HCT116 (cell line): ENCODE measurements around the gene MAP3K4. TPM values are rescaled to one million over a fixed set of nuclear protein-coding genes. Genes with fewer than 3 reads are reported as not detected.

ENCODE experiments used
- ATAC-seq: fragments of 200-7000 bp; cut with Tn5 transposase; 2 replicates; pipeline ENCODE4 v1.9.1; 2020; ENCODE audit warnings: mild to moderate bottlenecking, moderate library complexity
- BruUV-seq: library from RNA; stranded (reverse); fragments of 400-500 nt; replicated peaks from 2 replicates; lab custom pipeline; 2021; lab: Mats Ljungman, UMichigan
- CTCF ChIA-PET: fragments of 300-600 bp; sonication (Branson Sonifier 250); formaldehyde crosslinking; loops from one replicate; lab custom pipeline; 2021; ENCODE audit warnings: antibody characterized with exemption; lab: Charles Lee
- POLR2A ChIA-PET: fragments of 300-600, 350-600 bp; sonication (Branson Sonifier 250); formaldehyde crosslinking; loops from one replicate; lab custom pipeline; 2021; ENCODE audit warnings: antibody characterized with exemption; lab: Charles Lee
- RAD21 ChIA-PET, 2 experiments: fragments of 300-600 bp; sonication (Branson Sonifier 250); formaldehyde crosslinking; loops; one replicate each; lab custom pipeline; 2023; ENCODE audit warnings: low total read pairs in 2 of 2; ENCODE audit not compliant: uncharacterized antibody in 2 of 2, unreplicated experiment in 2 of 2, low non-redundant PET in 1 of 2; lab: Charles Lee
- DNase-seq: peaks from one replicate; pipeline ENCODE4 v3.0.0-alpha.2; 2010; ENCODE audit warnings: low read depth, low spot score
- H2AFZ ChIP-seq: fragments of 200-600 bp; shearing (Covaris generic), sonication (generic); 2 replicates; pipeline ENCODE4 v1.6.1; 2017; ENCODE audit warnings: low read depth, mixed run types, mixed read lengths, antibody characterized with exemption, low read length; ENCODE audit not compliant: poor library complexity, severe bottlenecking
- H3K27ac ChIP-seq: 2 replicates; pipeline ENCODE4 v1.5.1; 2012; ENCODE audit warnings: low read depth, low read length
- H3K27me3 ChIP-seq: fragments of 200-600 bp; sonication (generic); 2 replicates; pipeline ENCODE4 v1.6.1; 2016; ENCODE audit warnings: mixed run types, low read length, mixed read lengths; ENCODE audit not compliant: insufficient read depth
- H3K36me3 ChIP-seq, 2 experiments: fragments of 200-500 bp in 1 of 2; fragments of 200-600 bp in 1 of 2; sonication (Bioruptor generic) in 1 of 2; sonication (generic) in 1 of 2; 2 replicates each; pipeline versions ENCODE4 v1.5.1 to v1.6.1; 2014 to 2016; ENCODE audit warnings: low read length in 2 of 2, inconsistent platforms in 1 of 2, mixed read lengths in 1 of 2, mixed run types in 1 of 2; ENCODE audit not compliant: insufficient read depth in 2 of 2, control insufficient read depth in 1 of 2
- H3K4me1 ChIP-seq, 2 experiments: fragments of 200-600 bp in 1 of 2; sonication (generic) in 1 of 2; 2 replicates each; pipeline versions ENCODE4 v1.5.1 to v1.6.1; 2012 to 2017; ENCODE audit warnings: low read length in 2 of 2, inconsistent platforms in 1 of 2, mild to moderate bottlenecking in 1 of 2, mixed read lengths in 1 of 2, mixed run types in 1 of 2, moderate library complexity in 1 of 2; ENCODE audit not compliant: insufficient read depth in 2 of 2, control insufficient read depth in 1 of 2
- H3K4me2 ChIP-seq: fragments of 200-600 bp; sonication (generic); 2 replicates; pipeline ENCODE4 v1.6.1; 2017; ENCODE audit warnings: mixed run types, low read length, mixed read lengths
- H3K4me3 ChIP-seq, 2 experiments: fragments of 200-600 bp in 1 of 2; sonication (generic) in 1 of 2; replicated peaks in 1 of 2; 2 replicates each; pipeline ENCODE4 v1.5.1; 2011 to 2016; ENCODE audit warnings: low read length in 2 of 2, control low read depth in 1 of 2, low read depth in 1 of 2, mild to moderate bottlenecking in 1 of 2, mixed read lengths in 1 of 2, mixed run types in 1 of 2
- H3K79me2 ChIP-seq: fragments of 200-600 bp; sonication (generic); 2 replicates; pipeline ENCODE4 v1.6.1; 2017; ENCODE audit warnings: mild to moderate bottlenecking, mixed run types, low read length, moderate library complexity, mixed read lengths; ENCODE audit not compliant: insufficient read depth
- H3K9ac ChIP-seq: fragments of 200-600 bp; sonication (generic); 2 replicates; pipeline ENCODE4 v1.6.1; 2016; ENCODE audit warnings: low read length, mixed read lengths
- H3K9me2 ChIP-seq: fragments of 200-600 bp; sonication (generic), shearing (Covaris generic); 2 replicates; pipeline ENCODE4 v1.6.1; 2017; ENCODE audit warnings: mixed run types, mild to moderate bottlenecking, moderate library complexity; ENCODE audit not compliant: insufficient read depth
- H3K9me3 ChIP-seq, 2 experiments: fragments of 200-500 bp in 1 of 2; fragments of 200-600 bp in 1 of 2; sonication (Bioruptor generic) in 1 of 2; sonication (generic) in 1 of 2; 2 replicates each; pipeline ENCODE4 v1.6.1; 2014 to 2017; ENCODE audit warnings: low read length in 2 of 2, mixed read lengths in 2 of 2, inconsistent platforms in 1 of 2, low read depth in 1 of 2, mild to moderate bottlenecking in 1 of 2, mixed run types in 1 of 2, moderate library complexity in 1 of 2; ENCODE audit not compliant: control insufficient read depth in 1 of 2, insufficient read depth in 1 of 2
- H4K20me1 ChIP-seq: fragments of 200-600 bp; sonication (generic), shearing (Covaris generic); 2 replicates; pipeline ENCODE4 v1.6.1; 2017; ENCODE audit warnings: mixed run types, mild to moderate bottlenecking, moderate library complexity; ENCODE audit not compliant: insufficient read depth
- CBX3 ChIP-seq: IDR thresholded peaks from 2 replicates; pipeline ENCODE4 v1.6.1; 2012; ENCODE audit warnings: low read depth
- EZH2phosphoT487 ChIP-seq: fragments of 200-600 bp; IDR thresholded peaks from 2 replicates; pipeline ENCODE4 v1.6.1; 2018; ENCODE audit warnings: antibody characterized with exemption, borderline replicate concordance
- FOSL1 ChIP-seq: IDR thresholded peaks from 2 replicates; pipeline ENCODE4 v1.6.1; 2012; ENCODE audit warnings: low read depth
- POLR2AphosphoS5 ChIP-seq: IDR thresholded peaks from 2 replicates; pipeline ENCODE4 v1.6.1; 2011; ENCODE audit warnings: mild to moderate bottlenecking, low read depth, low read length, moderate library complexity
- SRF ChIP-seq: IDR thresholded peaks from 2 replicates; pipeline ENCODE4 v1.6.1; 2012; ENCODE audit warnings: low read depth
- YY1 ChIP-seq: IDR thresholded peaks from 2 replicates; pipeline ENCODE4 v1.6.1; 2011; ENCODE audit warnings: low read length, low read depth, moderate library complexity, mild to moderate bottlenecking; ENCODE audit not compliant: insufficient replicate concordance; ENCODE audit errors: extremely low read depth
- ZNF274 ChIP-seq: fragments of 200-500 bp; sonication (Bioruptor generic); IDR thresholded peaks from 2 replicates; pipeline ENCODE4 v1.6.1; 2014; ENCODE audit warnings: mild to moderate bottlenecking, low read depth, low read length, inconsistent platforms
- intact Hi-C: fragments of 100-400 bp; cut with micrococcal nuclease; formaldehyde crosslinking; loops from 2 replicates; pipeline ENCODE4 v1.10.0; 2022
- total RNA-seq: library from RNA; stranded (reverse); gene quantifications from one replicate; pipeline ENCODE4 v1.2.1, GENCODE V29; 2021; ENCODE audit not compliant: unreplicated experiment
- TF ChIP-seq, protein P1 (sequence below), 3 experiments: fragments of 200-600 bp in 1 of 3; sonication (generic) in 1 of 3; IDR thresholded peaks in 2 of 3; conservative IDR thresholded peaks in 1 of 3; 2 replicates each; pipeline ENCODE4 v1.5.1; 2012 to 2017; ENCODE audit warnings: low read depth in 2 of 3, low read length in 2 of 3, antibody characterized with exemption in 1 of 3, borderline replicate concordance in 1 of 3, control low read depth in 1 of 3, mild to moderate bottlenecking in 1 of 3, mixed read lengths in 1 of 3, mixed run types in 1 of 3, moderate library complexity in 1 of 3; ENCODE audit not compliant: insufficient read depth in 1 of 3
- TF ChIP-seq, protein P2 (sequence below): IDR thresholded peaks from 2 replicates; pipeline ENCODE4 v1.6.1; 2011; ENCODE audit warnings: mild to moderate bottlenecking, low read length, moderate library complexity; ENCODE audit not compliant: insufficient replicate concordance; ENCODE audit errors: extremely low read depth
- TF ChIP-seq, protein P3 (sequence below): IDR thresholded peaks from 2 replicates; pipeline ENCODE4 v1.6.1; 2012; ENCODE audit warnings: low read depth

Gene MAP3K4
- total RNA-seq, 1 experiment from 2014 or later = 46.5 TPM

DNA sequence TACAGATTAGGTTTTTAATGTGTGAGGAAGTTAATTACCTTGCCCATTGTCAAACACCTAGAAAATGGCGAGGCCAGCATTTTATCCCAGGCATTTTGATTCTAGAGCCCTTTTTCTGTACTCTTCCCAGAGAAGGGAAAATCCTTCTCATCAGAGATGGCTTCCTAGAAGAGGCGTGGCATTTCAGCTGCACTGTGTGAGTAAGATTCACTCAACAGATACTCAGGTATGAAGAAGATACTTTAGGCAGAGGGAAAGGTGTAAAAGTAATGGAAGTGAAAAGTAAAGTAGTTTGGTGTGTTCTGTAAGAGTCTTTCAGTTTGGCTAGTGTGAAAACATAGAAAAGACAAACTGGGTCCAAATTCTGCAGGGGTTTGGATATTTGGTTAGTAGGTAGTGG lies 113.8 kb downstream of the MAP3K4 start (continued):
- TF ChIP-seq, protein P1, sequence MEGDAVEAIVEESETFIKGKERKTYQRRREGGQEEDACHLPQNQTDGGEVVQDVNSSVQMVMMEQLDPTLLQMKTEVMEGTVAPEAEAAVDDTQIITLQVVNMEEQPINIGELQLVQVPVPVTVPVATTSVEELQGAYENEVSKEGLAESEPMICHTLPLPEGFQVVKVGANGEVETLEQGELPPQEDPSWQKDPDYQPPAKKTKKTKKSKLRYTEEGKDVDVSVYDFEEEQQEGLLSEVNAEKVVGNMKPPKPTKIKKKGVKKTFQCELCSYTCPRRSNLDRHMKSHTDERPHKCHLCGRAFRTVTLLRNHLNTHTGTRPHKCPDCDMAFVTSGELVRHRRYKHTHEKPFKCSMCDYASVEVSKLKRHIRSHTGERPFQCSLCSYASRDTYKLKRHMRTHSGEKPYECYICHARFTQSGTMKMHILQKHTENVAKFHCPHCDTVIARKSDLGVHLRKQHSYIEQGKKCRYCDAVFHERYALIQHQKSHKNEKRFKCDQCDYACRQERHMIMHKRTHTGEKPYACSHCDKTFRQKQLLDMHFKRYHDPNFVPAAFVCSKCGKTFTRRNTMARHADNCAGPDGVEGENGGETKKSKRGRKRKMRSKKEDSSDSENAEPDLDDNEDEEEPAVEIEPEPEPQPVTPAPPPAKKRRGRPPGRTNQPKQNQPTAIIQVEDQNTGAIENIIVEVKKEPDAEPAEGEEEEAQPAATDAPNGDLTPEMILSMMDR (IDR thresholded peaks at IDR 0.05 in 2 of 3, conservative IDR thresholded peaks at IDR 0.05 in 1 of 3; ENCODE audit: borderline replicate concordance in 1 of 3, insufficient read depth in 1 of 3, low read depth in 2 of 3, low read length in 2 of 3) = no peak
- TF ChIP-seq, all 23 proteins: peak for 0

DNA sequence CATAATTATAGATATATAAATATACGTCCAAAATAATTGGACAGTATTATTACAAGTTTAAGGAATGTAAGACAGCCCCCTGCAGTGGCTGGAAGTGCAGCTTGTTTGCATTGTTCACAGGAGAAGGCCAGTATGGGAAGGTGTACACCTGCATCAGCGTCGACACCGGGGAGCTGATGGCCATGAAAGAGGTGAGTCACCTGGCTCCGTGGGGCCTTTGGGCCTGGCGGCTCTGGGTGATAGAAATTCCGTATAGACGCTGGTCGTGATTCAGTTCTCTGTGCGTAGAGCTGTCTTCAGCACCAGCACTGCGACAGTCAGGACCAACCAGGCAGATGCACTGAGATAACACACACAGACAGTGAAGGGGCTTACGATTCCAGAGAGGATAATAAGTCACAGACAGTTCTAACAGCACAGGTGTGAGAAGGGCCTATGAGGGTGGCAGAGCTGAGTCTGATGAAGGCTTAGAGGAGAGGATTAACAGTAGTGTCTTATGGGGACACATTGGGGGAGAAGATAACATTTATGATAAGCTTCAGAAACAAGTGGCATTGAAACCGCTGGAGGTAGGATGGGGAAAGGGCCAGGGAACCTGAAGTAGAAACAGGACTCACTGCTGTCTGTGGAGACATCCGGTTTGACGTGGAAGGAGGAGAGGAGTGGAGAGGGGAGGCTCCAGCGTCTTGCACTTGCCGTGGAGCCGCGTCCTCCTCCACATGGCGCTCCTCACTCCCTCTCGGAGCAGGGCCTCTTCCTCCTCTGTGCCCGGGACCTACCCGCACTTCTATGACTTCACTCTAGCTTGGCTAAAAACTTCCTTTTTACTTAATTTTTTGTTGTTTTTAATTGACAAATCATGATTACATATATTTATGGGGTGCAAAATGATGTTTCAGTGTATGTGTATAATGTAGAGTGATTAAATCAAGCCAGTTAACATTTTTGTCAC lies 116.5 kb downstream of the MAP3K4 start:
- CTCF ChIA-PET = no interaction called here
- TF ChIP-seq EZH2phosphoT487 (no peak), YY1 (no peak), SRF (no peak), POLR2AphosphoS5 (no peak), ZNF274 (no peak), CBX3 (no peak), FOSL1 (no peak)
- TF ChIP-seq, protein P2, sequence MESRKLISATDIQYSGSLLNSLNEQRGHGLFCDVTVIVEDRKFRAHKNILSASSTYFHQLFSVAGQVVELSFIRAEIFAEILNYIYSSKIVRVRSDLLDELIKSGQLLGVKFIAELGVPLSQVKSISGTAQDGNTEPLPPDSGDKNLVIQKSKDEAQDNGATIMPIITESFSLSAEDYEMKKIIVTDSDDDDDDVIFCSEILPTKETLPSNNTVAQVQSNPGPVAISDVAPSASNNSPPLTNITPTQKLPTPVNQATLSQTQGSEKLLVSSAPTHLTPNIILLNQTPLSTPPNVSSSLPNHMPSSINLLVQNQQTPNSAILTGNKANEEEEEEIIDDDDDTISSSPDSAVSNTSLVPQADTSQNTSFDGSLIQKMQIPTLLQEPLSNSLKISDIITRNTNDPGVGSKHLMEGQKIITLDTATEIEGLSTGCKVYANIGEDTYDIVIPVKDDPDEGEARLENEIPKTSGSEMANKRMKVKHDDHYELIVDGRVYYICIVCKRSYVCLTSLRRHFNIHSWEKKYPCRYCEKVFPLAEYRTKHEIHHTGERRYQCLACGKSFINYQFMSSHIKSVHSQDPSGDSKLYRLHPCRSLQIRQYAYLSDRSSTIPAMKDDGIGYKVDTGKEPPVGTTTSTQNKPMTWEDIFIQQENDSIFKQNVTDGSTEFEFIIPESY = no peak
- TF ChIP-seq, protein P1 (IDR thresholded peaks at IDR 0.05 in 2 of 3, conservative IDR thresholded peaks at IDR 0.05 in 1 of 3; ENCODE audit: borderline replicate concordance in 1 of 3, insufficient read depth in 1 of 3, low read depth in 2 of 3, low read length in 2 of 3) = no peak
- TF ChIP-seq, protein P3, sequence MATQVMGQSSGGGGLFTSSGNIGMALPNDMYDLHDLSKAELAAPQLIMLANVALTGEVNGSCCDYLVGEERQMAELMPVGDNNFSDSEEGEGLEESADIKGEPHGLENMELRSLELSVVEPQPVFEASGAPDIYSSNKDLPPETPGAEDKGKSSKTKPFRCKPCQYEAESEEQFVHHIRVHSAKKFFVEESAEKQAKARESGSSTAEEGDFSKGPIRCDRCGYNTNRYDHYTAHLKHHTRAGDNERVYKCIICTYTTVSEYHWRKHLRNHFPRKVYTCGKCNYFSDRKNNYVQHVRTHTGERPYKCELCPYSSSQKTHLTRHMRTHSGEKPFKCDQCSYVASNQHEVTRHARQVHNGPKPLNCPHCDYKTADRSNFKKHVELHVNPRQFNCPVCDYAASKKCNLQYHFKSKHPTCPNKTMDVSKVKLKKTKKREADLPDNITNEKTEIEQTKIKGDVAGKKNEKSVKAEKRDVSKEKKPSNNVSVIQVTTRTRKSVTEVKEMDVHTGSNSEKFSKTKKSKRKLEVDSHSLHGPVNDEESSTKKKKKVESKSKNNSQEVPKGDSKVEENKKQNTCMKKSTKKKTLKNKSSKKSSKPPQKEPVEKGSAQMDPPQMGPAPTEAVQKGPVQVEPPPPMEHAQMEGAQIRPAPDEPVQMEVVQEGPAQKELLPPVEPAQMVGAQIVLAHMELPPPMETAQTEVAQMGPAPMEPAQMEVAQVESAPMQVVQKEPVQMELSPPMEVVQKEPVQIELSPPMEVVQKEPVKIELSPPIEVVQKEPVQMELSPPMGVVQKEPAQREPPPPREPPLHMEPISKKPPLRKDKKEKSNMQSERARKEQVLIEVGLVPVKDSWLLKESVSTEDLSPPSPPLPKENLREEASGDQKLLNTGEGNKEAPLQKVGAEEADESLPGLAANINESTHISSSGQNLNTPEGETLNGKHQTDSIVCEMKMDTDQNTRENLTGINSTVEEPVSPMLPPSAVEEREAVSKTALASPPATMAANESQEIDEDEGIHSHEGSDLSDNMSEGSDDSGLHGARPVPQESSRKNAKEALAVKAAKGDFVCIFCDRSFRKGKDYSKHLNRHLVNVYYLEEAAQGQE = no peak

More for the DNA sequence above, 116.5 kb downstream of the MAP3K4 start:
- no peaks in the 10 kb centered on the region for H3K9me2 ChIP-seq
- intact Hi-C loops = loop anchor here (10.0 kb wide), 1 partner anchor 373 kb away; no protein-coding TSS in a partner anchor
- no peak overlapping the region for H3K27ac ChIP-seq
- no peaks in the 10 kb centered on the region for H3K4me1 ChIP-seq
- POLR2A ChIA-PET = no interaction called here
- no TSS peak for BruUV-seq
- H2AFZ ChIP-seq = no peak overlapping the region
- H3K4me2 ChIP-seq = no peak overlapping the region
- no peaks in the 10 kb centered on the region for H3K27me3 ChIP-seq
- H3K9me3 ChIP-seq = no peaks in the 10 kb centered on the region
- H3K36me3 ChIP-seq = peaks cover 35 to 38% of the 10 kb centered on the region in 2 experiments
- H4K20me1 ChIP-seq = no peaks in the 10 kb centered on the region
- no peak for ATAC-seq
- no peaks in the 10 kb centered on the region for H3K79me2 ChIP-seq
- RAD21 ChIA-PET = no interaction called here
- no peak for DNase-seq
- H3K9ac ChIP-seq = no peak overlapping the region
- no peak overlapping the region for H3K4me3 ChIP-seq
